ENCODE data around the gene DHRS3.
A peak's percentile ranks its signal among the peaks of the same experiment; 100 is the strongest.

- TF ChIP-seq POLR2A (IDR thresholded peaks at IDR 0.05) (peak in 1 of 4 donors; percentile 47), CTCF (IDR thresholded peaks at IDR 0.05) (no peak), EP300 (IDR thresholded peaks at IDR 0.05) (peak in 1 of 4 donors; percentile 1)
Measured at GRCh38 chr1:12597792-12598191, 20.2 kb downstream of the DHRS3 start.
